CD4-positive, alpha-beta T cell treated with Interleukin-10 for 1 hour (primary cell): ENCODE data around the gene CHRNA7.

Experiments used
- DNase-seq: peaks from one replicate; pipeline ENCODE4 v3.0.0-alpha.2; 2020

Gene CHRNA7

DNA sequence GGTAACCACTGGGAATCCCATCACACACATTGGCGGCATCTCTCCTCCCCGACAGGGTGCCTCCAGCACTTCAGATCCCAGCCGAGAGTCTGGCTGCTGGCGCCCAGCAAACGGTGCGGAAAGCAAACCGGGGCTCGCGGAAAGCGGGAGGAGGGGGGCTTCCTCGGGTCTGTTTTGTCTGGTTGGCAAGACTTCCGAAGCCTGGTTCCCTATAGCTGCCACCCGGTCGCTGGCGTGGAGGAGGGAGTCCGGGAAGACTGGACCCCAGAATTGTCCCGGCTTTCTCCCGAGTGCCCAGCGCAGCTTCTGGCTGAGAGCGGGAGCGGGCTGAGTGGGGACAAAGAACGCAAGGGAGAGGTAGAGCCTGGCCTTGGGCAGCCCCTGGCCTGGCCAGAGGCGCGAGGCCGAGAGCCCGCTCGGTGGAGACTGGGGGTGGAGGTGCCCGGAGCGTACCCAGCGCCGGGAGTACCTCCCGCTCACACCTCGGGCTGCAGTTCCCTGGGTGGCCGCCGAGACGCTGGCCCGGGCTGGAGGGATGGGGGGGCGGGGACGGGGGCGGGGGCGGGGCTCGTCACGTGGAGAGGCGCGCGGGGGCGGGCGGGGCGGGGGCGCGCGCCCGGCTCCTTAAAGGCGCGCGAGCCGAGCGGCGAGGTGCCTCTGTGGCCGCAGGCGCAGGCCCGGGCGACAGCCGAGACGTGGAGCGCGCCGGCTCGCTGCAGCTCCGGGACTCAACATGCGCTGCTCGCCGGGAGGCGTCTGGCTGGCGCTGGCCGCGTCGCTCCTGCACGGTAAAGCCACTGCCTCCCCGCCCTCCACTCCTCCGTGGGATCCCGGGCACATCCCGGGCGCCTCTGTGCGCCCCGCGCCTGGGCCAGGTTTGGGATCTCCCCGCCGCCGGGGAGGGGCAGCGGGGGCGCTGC is at the start of gene CHRNA7:
TSS of gene CHRNA7 (plus strand) at position 654 of the 920 bp plus-strand sequence. CDS start at position 734, 80 bp downstream.
- DNase-seq: no peak

DNA sequence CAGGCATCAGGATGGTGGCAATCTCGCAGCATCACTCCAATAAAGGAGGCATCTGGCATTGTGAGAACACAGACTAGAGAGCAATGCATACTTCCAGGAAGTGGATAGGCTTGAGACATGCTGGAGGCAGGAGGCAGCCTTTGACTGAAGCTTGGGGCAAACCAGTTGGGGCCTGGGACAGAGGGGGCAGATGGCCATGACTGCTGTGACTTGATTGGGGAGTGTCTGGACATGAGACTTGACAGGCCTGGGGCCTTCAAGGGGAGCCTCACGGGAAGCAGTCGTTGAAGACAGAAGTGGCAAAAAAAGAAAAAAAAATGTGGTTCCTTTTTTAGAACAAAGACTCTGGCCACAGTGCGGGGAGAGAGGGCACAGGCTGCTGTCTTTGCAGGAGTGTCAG is 44.7 kb upstream of the CHRNA7 start:
- DNase-seq: no peak

DNA sequence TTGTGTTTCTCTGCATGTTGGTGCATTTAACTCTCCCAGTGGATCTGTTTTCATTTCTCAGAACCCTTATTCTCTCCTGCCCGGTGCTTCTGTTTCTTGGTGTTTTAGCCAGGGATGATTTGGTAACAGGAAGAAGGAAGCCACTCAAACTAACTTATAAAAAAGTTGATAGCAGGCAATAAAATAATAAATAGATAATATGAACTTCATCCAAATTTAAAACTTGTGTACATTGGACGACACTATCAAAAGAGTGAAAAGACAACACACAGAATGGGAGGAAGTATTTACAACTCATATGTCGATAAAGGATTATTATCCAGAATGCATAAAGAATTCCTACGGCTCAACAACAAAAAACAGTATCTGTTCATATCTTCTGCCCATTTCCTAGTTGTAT is 37.3 kb upstream of the CHRNA7 start:
- no peak for DNase-seq

DNA sequence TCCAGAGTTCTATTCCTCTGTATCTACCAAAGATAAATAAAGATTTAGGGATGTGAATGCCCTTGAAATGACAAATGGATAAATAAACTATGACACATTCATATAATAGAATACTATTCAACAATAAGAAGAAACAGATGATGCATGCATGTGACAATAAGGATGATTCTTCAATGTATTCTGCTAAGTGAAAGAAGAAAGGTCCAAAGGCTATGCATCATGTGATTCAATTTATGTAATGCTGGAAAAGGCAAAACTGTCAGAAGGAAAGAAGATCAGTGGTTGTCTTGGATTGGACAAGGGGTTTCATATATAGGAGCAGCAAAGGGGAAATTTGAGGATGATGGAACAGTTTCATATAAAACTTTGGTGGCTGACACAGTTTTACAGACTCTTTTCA is 32.6 kb upstream of the CHRNA7 start:
- DNase-seq: no peak

DNA sequence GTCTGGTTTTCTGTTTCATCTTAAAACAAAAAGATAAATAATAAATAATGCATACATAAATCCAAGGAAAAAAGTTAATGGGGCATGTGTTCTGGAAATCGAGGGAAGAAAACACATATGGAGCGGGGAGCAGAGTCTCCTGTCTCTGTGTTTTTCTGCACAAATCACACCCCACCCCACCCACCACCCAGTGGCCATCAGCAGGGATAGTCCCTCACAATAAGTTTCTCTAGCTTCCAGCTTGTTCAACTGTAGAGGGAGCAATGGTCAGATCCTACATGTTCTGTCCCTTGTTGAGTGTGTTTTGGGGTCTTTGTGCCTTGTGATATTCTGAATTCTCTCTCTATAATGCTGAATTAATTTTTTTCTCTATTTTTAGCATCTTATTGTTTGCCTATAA is 26.8 kb upstream of the CHRNA7 start:
- DNase-seq: no peak

DNA sequence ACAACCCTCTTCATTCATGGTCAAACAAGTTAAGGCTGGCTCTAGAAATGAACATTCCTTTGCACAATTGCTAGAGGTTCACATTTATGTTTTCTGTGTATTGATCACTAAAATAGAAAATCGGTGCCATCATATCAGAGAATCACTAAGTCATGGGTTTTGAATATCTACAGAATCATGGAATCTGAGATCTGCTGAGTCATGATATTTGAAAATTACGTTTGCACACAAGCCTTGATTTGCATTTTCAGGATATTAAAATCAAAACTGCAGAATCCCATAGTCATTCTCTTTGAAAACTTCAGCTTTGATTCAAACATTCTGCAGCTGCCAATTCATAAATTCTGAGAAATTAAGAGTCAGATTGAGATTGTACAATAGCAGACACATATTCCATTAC is 26.1 kb upstream of the CHRNA7 start:
- no peak for DNase-seq

DNA sequence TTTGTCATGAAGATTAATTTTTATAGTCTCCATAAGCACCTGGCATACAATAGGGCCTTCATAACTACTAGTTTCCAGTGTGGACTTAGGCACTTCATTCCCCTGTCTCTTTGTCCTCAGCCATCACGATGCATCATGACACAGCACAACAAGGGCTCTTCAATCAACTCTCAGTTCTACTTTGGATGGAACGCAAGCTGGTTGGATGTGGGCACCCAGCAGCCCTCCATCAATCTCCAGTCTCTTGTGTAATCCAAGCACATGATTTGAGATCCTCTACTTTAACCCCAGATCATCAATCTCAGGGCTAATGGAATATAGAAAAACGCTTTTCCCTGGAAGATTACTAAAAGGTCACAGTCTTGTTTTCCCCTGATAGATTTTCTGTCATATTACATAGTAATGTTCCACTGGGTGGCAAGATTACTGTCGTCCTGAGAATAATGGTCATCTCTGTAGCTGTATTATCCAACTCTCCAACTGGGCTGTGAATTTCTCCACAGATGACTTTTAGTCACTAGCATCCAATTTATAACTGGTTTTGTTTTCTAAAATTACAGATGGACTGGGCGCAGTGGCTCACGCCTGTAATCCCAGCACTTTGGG is 22.9 kb upstream of the CHRNA7 start:
- no peak for DNase-seq

DNA sequence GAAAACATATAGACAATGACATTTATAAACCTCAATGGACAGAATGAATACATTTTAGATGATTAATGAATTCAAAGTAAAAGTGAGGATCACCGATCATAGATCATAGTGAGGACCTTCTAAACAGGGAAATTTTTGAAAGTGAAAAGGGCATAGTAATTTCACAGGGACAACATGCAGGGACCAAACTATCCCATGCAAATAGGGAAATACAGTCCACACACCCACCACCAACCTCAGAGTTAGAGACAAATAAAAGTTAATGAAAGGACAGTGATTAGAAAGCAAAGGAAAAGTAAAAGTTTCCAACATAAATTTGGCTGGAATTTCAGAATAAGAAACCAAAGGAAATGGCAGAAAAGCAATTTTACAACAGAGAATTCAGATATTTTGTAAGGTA is 15.4 kb upstream of the CHRNA7 start:
- no peak for DNase-seq

DNA sequence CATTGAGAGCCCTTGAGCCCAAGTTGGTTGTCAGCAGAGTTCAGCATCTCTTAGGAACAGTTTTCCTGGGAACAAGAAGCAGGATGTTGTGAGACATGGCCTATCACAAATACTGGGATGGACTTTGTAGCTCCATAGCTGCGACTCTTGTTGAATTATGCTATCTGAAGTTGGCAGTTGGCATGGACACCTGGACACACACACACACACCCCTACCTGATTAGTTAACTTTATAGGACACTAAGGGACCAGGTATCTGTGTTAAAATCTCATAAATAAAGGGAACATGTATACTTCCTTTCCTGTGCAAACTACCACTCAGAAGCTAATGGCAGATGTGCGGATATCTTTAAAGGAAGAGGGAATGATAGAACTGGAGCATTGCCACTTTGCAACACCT is 10.2 kb upstream of the CHRNA7 start:
- no peak for DNase-seq

DNA sequence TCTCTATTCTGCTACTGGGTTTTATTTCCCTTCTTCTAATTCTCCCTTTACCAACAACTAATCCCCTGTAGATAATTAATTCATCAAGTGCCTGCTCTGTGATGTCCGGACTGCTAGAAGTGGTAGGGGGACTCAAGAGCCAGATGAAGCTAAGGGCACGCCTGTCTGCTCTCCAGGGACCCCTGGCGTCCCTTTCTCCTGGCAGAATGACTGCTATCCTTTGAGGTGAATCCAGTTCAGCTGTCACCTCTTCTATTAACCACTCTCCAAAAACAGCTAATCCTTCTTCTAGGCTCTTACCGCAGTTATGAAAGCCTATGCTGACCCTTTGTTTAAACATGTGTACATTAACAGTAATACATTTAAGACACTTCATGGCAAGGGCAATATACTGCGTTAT is 1.4 kb upstream of the CHRNA7 start:
- DNase-seq: no peak

DNA sequence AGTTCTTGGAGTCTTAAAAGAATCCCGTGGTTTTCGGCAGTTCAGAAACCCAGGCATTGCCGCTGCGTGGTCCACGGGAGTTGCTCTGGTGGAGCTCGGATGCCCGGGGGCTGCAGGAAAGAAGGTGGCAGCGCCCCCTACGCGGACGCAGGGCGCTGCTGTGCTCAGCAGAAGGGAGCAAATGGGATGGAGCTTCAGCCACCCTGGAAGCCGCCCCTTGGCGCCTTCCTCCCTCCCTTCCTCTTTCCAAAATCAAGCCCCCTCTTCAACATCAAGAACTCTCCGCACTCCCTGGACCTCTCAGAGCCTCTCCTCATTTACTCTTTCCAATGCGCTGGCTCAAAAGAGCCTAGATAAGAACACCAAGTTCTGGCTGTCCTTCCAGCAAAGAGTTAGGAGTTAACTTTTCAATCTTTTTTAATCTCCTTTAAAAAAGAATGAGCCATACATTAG is 880 bp upstream of the CHRNA7 start:
- DNase-seq: no peak

DNA sequence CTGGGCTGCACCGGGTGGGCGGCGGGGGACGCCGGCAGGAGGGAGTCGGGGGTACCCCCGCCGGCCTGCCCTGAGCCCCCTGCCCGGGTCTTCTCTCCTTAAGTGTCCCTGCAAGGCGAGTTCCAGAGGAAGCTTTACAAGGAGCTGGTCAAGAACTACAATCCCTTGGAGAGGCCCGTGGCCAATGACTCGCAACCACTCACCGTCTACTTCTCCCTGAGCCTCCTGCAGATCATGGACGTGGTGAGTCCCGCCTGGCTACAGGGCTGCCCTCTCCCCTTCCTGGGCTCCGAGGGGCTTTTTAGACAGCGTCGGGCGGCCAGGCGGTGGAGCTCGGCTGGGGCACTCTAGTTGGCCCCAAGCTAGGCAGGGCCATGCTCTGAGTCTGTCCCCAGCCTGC is 480 bp downstream of the CHRNA7 start:
- DNase-seq: no peak

DNA sequence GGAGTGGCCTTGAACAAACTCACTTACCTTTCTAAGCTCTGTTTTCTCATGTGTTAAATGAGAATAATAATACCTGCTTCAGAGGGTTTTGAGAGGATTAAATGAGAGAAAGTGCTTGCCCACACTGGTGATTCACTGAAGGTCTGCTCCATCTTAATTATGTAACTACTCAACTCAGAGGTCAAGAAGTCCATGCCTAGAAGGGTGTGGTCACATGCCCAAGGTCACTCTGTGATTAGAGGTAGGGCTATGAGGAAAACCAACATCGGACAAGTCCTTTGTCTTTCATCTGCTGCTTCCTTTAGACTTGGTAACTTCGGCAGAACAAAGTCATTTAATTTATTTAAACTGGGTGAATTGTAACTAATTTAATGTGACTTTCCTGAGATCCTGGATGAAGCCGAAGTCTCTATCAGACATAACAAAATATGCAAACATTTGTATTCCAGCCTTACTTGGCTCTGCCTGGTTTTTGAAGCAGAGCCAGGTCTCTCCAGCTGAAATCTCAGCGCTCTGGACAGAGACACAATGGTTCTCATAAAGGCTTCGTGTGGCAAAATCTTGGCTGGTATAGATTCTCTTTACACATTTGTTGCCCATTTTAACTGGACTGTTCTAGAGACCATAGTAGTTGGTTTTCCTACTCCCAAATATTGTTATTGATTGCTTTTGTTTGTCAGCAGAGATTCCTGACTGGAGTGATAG is 3.0 kb downstream of the CHRNA7 start:
- no peak for DNase-seq

DNA sequence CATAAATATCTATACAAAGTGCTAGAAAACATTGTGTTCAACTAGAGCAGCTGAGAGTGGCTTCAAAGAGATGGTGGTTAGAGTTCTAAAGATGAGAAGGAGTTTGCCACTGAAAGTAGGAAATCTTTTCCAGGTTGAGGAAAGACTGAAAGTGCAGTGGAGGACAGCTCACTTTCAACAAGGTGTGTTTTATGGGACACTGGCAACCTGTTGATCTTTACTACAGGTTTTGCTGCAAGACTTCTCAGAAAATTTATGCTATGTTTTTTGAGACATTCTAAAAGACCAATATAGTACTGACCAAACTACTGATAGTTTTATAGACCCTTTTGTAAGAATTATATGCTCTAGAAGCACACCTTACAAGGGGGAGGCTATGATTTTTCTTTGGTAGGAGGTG is 3.8 kb downstream of the CHRNA7 start:
- DNase-seq: no peak

DNA sequence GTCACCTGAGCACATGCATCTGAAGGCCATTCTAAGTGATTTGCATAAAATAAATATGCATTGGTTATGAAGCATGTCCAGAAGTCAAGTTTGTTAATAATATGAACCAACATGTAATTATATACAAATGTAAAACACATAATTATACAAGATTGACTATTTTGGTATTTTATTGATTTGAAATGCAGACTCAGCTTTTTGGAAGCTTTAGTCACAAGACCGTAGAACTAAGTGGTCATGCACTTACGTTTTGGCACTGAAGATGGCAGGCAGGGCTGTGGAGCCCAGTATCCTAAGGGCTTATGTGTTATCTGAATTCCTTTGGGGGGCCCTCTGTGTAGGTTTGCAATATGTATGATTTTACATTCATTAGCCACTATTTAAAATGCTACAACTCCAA is 5.0 kb downstream of the CHRNA7 start:
- no peak for DNase-seq

DNA sequence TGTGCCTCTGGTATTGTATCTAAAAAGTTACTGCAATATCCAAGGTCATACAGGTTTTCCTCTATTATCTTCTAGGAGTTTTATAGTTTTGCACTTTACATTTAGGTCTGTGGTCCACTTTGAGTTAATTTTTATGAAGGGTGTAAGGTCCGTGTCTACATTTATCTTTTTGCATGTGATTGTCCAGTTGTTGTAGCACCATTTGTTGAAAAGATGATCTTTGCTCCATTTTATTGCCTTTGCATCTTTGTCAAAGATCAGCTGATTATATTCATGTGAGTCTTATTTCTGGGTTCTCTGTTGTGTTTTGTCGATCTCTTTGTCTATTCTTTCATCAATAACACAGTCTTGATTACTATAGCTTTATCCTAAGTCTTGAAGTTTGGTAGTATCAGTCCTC is 6.7 kb downstream of the CHRNA7 start:
- DNase-seq: no peak

DNA sequence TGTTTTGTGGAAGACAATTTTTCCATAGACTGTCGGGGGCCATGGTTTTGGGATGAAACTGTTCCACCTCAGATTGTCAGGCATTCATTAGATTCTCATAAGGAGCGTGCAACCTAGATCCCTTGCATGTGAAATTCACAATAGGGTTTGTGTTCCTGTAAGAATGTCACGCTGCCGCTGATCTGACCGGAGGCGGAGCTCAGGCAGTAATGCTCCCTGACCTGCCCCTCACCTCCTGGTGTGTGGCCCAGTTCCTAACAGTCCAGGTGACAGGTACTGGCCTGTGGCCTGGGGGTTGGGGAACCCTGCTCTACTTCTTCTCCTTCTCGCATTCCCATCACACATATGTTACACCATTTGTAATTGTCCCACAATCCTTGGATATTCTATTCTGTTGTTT is 11.0 kb downstream of the CHRNA7 start:
- DNase-seq: no peak

DNA sequence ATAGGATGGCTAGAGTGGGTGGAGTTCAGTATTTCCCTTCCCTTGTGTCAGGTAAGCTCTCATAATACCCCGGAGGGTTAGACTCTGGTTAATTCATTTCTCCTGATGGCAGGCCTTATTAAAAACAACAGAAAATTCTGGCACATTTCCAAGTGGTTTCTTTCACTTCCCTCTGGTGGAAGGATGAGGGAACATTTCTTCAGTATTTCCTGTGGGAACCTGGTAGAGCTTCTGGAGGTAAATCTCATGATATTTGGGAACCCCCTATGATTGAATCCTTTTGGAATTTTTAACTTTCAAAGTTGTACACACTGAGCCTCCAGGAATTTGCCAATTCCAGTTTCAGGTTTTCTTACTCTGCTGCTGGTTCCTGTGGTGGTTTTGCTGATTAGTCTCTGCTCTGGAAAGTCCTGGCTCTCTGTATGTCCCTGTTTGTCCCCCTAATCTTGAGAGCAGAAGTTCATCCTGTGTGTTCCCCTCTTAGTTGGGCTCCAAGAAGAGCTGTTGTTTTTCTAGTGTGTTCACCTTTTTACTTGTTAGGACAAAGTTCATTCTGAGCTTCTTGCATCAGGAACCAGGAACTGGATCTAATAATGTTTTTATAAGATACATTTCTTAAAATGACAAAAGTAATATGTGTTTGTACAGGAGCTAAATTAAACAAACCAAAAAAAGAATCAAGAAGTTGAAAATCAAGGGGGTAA is 12.1 kb downstream of the CHRNA7 start:
- no peak for DNase-seq

DNA sequence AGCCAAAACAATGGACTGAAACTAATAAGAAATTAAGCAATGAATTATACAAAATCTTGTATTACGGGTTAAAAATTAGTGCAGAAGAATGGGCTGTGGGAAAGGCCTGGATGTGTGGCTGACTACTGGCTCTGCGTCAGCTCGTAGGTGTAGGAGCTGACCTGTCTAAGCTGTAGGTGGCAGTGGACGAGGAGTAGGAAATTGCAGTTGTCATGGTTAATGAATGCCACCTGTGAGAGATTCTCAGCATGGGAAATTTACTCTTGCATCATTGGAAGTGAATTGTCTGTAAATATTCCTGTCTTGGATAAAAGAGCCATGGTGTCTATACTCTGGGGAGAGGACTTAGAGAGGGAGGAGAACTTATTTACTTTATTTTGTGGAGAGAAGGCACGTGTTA is 23.4 kb downstream of the CHRNA7 start:
- DNase-seq: no peak

DNA sequence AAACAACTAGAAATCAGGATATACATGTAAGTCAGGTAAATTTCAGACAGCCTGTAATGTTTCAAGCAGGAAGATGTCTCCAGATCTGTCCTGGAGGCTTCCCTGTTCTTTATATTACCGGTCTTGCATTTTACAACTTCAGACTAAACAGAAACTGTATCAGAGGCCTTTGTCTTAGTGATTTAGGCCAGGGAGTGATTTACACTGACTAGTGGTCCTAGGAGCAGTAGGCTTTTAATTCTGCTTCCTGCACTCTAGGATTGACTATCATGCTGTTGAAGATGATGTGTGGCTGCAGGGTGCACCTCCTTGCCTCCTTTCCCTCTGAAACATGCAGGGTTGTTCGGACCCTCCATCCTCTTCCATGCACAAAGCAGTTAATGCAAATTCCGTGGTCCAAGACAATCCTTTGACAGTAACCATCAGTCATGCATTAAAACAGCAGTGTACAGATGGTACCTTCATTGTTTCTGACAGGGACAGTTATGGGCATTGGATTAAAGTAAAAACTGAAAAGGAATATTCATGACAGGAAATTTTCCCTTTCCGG is 27.6 kb downstream of the CHRNA7 start:
- no peak for DNase-seq

DNA sequence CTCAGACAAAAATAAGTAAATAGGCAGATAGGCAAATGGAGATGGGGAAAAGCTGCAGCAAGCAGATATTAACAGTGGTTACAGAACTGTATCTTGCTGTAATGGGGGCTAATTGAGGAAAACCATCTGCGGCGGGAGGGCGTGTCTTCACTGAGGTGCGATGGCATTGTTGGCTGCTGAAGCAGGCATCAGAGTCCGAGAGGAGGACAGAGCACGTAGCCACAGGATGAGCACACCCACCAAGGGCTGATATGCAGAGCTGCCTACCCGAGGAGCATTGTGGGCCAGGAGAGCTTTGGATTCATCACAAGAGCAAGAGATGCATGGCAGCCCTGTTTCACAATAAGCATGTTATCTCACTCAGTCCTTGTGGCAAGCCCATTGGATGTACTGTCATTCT is 30.4 kb downstream of the CHRNA7 start:
- no peak for DNase-seq

DNA sequence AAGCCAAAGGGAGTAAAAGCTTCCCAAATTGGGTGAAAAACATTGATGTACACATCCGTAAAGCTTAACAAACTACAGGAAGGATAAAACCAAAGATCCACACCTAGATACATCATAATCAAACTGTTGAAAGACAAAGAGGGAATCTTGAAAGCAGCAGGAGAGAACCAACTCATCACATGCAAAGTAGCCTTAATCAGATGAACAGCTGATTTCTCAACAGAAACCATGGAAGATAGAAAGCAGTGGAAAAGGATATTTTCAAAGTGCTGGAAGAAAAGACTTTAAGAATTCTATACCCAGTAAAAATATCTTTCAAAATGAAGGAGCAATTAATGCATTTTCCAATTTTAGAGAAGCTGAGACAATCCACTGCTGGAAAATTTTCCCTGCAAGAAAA is 36.8 kb downstream of the CHRNA7 start:
- DNase-seq: no peak

DNA sequence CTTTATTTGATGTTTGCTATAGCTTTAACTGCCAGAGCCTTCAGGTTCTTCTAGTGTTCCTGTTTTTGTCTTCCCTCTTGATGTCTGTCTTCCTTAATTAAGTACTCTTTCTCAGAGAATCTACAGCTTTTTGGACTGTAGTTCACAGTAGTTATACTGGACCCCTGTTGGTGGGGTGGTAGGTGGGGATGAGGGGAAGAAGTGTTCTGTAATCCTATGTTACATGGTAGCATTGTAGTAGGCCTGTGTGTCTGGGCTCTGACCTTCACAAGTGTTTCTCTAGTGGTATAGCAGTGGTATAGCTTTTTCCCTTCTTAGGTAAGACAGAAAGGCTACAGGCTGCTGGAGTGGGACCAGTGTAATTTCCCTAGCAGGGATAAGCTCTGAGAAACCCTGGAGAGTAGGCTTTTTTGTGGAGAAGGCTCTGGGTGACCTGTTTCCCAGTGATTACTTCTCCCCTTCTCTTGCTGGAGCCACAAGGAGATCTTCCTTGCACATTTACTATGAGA is 59.6 kb downstream of the CHRNA7 start:
- DNase-seq: no peak
